ENCODE measurements around the gene IQSEC3.

Gene IQSEC3

GRCh38 chr12:80681-81190 is 14.2 kb downstream of the IQSEC3 start:
- no peak for DNase-seq

DNA sequence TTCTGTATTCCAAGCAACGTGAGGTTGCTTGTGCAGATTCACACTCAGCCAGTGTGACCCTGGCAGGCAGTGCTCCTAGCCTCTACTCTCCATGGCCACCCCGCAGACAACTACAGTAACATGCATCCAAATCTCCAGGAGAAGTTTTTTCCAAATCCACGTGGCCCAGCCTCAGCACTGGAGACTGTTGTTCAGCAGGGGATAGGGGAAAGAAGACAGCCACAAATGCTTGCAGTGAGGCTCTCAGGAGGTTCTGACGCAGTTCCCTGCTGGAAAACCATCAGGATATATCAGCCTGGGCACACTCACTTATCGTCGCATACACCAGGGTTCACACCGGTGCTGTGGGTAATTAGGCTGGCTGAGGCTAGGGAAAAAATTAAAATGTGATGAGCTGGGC is 16.2 kb downstream of the IQSEC3 start:
- DNase-seq = no peak

DNA sequence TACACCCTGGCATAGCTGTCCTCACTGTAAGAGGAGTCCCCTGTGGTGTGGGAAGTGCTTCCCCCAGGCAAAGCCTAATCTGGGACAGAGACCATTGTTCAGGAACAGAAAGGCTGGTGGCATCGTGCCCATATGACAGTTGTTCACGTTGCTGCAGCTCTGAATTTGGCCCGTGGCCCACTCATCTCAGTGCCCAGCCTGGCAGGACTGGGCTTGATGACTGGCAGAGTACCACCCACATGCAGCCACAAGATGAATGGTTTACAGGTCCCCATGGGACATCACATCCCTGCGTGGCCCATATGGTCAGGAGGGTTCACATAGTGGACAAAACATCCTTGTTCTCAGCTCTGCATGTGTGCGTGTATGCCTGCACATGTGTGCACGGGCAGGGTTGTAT is 17.5 kb downstream of the IQSEC3 start:
- no peak for DNase-seq

- DNase-seq = no peak
These were observed 18.7 kb downstream of the IQSEC3 start for GRCh38 chr12:85191-85666.

GRCh38 chr12:87315-87714 is 20.7 kb downstream of the IQSEC3 start:
- no peak for DNase-seq

- no peak for DNase-seq
These were observed 21.3 kb downstream of the IQSEC3 start for GRCh38 chr12:87856-88255.

DNA sequence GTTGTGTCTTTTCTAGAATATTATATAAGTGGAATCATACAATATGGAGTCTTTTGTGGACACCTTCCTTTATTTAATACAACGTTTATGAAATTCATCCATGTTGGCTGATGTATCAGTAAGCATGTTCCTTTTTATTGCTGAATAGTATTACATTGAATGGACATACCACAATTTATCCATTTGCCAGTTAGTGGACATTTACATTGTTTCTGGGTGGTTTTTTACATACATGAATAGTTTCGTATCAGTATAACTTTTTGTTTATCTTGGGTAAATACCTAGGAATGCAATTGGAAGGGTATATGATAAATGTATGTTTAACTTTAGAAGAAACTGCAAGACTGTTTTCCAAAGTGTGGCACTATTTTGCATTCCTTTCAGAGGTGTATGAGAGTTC is 23.1 kb downstream of the IQSEC3 start:
- DNase-seq = no peak

DNA sequence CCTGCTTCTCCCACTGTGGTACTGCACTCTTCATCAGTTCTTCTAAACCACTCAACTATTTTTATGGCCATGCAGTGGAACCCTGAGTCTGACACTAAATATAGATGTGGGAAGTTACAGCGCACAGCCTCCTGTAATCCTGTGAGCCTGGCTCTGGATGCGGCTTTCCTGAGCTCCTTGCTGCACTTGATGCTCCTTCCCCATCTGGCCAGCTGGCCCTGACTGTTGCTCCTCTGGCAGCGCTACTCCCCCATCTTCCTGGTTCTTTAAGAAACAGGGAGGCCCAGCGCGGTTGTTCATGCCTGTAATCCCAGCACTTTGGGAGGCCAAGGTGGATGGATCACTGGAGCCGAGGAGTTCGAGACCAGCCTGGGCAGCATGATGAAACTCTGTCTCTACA is 24.6 kb downstream of the IQSEC3 start:
- no peak for DNase-seq

DNA sequence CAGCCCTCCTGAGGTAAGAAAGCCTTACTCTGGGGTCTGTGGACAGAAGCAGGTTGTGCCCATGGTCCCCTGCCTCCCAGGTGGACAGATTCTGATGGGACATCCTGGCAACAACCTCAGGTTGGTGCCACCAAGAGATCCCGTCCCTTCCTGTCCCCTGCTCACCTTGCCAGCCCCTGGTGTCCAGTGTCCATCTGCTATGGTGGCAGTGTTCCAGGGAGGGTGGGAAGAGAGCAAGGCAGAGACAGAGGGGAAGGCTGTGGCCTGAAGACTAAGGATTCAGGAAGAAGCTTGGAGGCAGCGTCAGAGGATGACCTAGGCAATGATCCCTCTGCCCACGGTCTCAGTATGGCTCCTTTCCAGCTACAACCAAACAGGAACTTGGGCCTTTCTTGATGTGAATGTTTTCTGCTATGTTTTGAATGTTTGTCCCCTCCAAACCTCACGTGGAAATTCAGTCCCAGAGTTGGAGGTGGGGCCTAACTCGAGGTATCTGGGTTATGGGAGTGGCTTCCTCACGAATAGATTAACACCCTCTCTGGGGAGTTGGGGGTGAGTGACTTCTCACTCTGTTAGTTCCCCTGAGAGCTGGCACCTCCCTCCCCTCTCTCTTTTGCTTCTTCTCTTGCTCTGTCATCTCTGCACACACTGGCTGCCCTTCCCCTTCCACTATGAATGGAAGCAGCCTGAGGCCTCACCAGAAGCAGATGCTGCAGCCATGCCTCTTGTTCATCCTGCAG is 26.9 kb downstream of the IQSEC3 start:
- no peak for DNase-seq

- DNase-seq = no peak
These were observed 30.0 kb downstream of the IQSEC3 start for GRCh38 chr12:96543-96942.

GRCh38 chr12:98924-99352 is 32.4 kb downstream of the IQSEC3 start:
- no peak for DNase-seq

DNA sequence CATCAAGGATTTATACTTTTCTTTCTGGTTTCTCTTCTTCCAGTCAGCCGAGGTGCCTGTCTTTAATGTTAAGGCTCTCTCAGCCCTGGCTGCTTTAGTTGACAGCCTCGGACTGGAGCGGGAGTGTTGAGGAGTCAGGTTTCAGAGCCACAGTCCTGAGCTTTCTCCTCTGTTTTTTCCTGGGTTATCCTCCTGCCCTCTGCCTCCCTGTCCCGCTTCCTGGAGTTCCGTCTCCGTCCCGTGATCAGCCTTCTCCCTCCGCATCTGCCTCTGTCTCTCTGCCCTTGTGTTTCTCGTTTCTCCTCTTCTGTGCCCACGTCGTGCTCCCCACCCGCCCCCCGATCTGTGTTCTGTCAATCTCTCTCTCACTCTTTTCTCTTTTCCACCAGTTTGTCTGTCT is 33.0 kb downstream of the IQSEC3 start:
- DNase-seq = no peak

GRCh38 chr12:101969-102878 is 35.7 kb downstream of the IQSEC3 start:
- DNase-seq = no peak

DNA sequence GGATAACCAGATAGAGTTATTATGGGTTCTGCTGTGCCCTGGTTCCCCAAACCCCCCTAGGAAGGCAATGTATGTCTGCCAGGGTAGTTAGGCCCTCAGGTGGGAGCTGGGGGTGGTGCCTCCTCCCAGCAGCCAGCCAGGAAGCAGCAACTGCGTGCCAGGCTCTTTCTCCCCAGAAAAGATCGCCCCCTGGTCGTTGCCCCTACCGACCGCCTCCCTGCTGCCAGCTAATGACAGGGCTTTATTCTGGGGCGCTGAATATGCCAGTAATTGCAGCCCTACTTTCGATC is 36.3 kb downstream of the IQSEC3 start:
- no peak for DNase-seq

- no peak for DNase-seq
These were observed 36.8 kb downstream of the IQSEC3 start for GRCh38 chr12:103169-103981.

DNA sequence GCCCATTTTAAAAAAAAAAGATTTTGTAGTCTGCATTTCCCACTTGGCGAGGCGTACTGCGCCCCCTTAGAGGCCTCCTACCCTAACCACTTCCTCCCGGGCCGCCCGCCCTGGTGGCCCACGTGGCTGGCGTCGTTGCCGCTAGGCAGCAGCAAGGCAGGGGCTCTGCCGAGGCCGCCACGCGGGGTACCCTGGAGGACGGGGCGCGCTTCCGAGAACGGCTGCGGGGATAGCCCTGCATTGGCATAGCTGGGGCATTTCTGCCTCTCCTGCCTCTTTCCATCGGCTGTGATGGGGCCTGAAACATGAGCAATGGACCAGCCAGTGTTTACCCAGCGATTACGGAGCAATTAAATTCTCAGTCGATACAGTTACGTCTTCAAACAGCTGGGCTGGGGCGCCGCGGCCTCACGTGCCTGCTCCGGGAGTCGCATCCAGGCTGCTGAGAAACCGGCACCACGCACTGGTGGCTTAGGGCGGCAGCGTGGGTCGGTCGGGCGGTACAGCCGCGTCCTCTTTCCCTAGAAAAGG is 38.0 kb downstream of the IQSEC3 start:
- peak; percentile 15 for DNase-seq

GRCh38 chr12:105696-106095 is 39.1 kb downstream of the IQSEC3 start:
- no peak for DNase-seq

DNA sequence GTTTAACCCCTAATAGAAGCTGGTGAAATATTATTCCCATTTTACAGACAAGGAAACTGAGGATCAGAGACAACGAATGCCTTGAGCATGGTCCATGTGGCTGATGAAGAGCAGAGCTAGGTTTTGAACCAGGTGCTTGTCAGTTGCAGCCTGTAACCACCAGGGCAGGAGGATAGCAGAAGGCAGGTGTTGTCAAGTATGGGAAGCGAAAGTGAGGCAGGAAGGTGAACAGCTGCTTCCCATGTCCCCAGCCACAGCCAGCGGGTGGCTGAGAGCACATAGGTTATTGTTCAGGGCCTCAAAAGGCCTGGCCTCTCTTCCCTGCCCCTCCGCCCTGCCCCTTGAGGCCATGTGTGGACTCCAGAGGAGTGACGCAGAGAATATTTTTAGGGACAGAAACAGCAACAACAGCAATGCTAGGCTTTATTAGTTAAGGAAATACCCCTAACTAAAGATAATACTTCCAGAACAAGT is 39.6 kb downstream of the IQSEC3 start:
- no peak for DNase-seq

DNA sequence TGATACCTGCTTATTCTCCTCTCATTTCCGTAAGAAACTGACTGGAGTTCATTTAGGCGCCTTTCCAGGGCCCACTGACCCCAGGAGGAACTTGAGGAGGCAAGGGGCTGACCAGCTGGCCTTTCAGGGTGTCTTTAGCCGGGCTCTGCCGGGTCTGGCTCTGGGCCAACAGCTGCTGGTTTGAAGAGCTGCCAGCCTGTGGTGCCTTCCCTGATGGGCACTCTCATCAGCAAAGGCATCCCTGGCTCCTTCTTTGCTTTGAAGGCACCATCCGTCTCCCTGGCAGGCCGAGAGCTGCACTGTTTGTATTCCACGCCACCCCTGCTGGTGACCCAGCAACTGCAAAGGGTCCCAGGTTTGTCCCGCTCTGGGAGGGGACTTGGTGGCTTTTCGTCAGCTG is 42.0 kb downstream of the IQSEC3 start:
- DNase-seq = no peak

DNA sequence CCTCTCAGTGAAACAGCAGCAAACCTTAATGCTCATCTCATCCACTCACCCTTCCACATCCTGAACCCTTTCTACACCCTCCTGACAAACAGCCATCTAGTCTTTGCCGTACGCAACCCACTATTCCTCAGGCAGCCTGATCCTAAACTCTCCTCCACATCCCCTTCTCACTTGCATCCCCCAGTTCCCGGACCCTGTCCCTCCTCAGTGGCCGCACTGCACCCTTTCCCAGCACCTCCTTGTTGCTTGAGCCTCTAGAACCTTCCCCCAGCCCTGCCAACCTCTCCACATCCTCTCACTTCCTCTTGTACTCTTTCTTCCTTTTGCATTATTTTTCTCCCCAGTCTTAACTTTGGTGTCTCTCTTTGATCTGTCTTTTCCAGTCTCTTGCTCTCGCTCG is 42.9 kb downstream of the IQSEC3 start:
- no peak for DNase-seq

DNA sequence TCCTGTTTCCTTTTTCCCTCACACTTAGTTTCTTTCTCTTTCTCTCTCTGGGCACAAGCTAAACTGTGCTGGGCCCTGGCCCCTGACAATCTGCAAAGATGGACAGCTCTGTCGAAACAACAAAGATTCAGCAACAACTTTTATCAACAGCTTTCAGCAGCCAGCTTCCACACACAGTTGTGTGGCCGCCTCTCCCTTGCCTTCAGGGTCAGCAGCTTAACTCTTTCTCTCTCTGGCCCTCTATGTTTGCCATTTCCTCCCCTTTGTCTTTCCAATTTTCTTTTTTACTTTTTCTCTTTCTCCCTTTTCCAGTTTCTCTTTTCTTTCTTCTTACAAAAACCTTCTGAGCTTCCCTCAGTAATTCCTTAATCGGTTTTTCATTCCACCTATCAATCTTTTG is 43.3 kb downstream of the IQSEC3 start:
- DNase-seq = no peak

DNA sequence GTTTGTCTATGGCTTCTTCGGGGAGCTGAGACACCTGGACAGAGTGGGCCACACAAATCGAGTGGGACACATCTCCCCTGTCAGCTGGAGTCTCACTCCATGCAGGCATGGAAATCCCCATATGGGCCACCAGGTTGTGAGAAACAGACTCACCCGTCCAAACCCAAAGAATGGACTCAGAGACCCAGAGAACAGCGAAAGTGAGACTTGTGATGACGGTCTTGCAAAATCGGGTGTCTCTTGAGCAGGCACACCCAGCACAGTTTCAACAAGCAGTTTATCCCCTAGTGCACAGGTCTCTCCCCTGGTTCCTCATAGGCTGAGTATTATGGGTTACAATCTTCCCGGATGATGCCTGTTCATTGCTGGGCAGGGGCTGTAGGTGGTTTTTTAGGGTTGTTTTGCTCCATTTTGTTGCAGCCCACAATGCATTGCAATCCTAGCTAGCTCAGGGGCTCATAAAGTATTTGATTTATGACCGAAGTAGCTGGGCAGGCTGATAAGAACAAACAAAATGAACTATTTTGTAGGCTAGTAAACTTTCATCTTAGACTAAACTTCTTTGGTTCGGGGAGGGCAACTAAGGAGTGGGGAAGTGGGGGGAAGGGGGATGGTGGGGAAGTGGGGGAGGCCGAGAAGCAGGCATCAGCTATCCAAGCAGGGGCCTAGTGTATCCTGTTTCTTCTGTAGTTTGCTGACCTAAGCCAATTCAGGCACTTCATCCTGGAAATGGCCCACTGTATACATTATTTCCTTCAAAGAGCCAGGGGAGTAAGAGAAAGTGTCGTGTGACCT is 45.3 kb downstream of the IQSEC3 start:
- no peak for DNase-seq

Data from central memory CD4-positive, alpha-beta T cell (primary cell).